ENCODE measurements around the gene JPH3.

JPH3 gene
- 0 to 2.0 (median 0.10) reads per million in 9 experiments for total RNA-seq

DNA sequence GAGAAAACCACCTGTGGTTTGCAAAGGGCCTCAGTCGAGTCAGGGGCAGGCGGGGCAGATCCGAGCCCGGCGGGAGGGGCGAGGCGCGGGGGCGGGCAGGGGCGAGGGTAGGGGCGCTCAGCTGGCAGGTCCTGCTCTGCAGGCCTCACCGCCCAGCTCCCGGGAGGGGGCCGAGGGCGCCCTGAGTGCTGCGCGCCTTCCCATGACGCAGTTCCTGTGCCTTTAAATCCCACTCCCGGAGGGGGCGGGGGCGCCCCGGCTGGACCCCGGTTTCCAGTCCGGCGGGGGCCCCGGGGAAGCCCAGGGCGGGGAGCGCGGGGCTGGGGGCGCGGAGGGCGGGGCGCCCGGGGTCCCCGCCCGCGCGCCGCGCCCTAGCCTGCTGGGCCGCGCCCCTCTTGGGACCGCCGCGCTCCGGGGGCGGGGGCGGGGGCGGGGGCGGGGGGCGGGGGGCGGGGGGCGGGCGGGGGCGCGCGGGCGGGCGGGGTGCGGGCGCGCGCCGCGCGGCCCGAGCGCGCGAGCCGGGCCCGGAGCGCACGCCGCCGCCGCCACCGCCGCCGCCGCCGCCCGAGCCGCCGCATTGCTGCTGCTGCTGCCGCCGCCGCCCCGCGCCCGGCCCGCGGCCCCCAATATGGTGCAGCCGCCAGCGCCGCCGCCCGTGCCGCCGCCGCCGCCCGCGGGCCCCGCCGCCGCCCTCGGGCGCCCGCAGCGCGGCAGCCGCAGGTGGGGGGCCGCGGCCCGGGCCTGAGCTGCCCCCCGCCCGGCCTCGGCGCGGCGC lies at the start of gene JPH3:
JPH3 (plus strand) TSS at position 508 of the 775 bp plus-strand sequence. CDS start 639 bp downstream, outside the sequence.
- Mint-ChIP-seq H3K4me3 (peak within 1 kb of the TSS; percentile 45 to 71), H3K27me3 (peaks cover 56 to 67% of the 10 kb centered on the region in 2 donors), H3K4me1 (ENCODE audit: low read depth in 2 of 2) (peaks cover 0 to 9% of the 10 kb centered on the region in 2 donors), H3K9me3 (no peaks in the 10 kb centered on the region), H3K27ac (no peak within 1 kb of the TSS), H3K36me3 (ENCODE audit: insufficient read depth) (no peaks in the 10 kb centered on the region)
- DNase-seq: no peak
- ATAC-seq (replicated peaks): no peak

DNA sequence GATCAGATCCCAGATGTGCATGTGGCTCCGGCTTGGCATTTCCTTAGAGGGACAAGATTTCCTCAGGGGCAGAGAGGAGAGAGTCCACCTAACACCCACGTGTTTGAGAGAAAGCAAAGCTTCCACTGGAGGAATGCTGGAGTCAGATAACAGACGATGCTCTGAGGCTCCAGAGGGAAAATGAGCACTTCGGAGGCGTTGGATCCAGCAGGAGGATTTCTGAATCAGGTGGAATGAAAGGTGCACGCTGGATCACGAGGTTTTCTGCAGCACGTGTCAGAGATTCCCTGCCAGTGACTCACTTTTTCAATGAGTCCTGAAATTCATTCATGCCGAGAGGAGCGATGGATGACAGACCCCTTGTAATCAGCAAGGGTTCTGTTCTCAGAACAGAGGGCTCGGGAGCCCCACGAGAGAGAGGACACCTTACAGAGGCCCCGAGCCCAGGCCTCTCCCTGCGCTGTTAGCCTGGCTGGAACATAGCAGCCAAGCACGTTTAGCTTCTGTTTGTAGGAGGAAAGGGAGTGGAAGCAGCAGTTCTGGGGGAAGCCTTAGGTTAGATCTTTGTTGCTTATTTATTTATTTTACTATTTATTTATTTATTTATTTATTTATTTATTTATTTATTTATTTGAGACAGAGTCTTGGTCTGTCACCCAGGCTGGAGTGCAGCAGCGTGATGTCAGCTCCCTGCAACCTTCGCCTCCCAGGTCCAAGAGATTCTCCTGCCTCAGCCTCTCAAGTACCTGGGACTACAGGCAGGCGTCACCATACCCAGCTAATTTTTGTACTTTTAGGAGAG lies 49.3 kb upstream of the JPH3 start:
- Mint-ChIP-seq H3K36me3 (ENCODE audit: insufficient read depth) (no peaks in the 10 kb centered on the region), H3K9me3 (no peaks in the 10 kb centered on the region), H3K27me3 (peaks cover 22 to 60% of the 10 kb centered on the region in 2 donors), H3K27ac (no peak overlapping the region), H3K4me3 (no peak overlapping the region), H3K4me1 (ENCODE audit: low read depth in 2 of 2) (peaks cover 0 to 7% of the 10 kb centered on the region in 2 donors)
- ATAC-seq (replicated peaks) (no peak), DNase-seq (no peak)

DNA sequence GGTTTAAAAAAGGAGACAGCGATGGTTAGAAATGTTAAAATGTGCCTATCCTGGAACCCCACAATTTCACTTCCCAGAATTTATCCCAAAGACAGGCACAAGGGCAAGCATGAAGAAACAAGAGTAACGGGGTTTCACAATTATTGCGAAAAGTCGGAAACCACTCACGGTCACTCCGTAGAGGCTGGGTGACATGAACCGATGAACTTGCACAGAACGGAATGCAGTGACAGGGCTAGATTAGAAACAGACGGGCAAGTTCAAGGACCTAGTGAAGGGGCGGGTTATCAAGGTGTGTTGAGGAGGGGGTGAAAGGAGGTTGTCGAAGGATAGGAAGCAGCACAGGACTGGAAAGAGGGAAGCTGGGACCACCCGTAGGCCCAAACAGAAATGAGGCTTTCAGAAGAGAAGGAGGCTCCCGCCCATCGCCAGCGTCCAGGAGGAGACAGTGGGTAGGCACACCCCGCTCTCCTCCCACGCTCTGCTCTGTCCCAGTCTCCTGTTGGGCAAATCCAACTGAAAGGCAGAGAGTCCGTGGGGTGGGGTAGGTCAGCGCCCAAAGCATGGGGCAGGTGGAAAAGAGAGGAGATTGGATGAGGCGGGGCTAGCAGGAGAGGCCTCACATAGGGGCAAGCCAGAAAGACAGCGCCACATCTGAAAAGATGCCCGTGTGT lies 47.4 kb upstream of the JPH3 start:
- H3K27me3 Mint-ChIP-seq: peaks cover 26 to 71% of the 10 kb centered on the region in 2 donors
- no peak overlapping the region for H3K27ac Mint-ChIP-seq
- H3K4me3 Mint-ChIP-seq: no peak overlapping the region
- DNase-seq (no peak), ATAC-seq (replicated peaks) (no peak)
- H3K36me3 Mint-ChIP-seq (ENCODE audit: insufficient read depth): no peaks in the 10 kb centered on the region
- no peaks in the 10 kb centered on the region for H3K9me3 Mint-ChIP-seq
- H3K4me1 Mint-ChIP-seq (ENCODE audit: low read depth in 2 of 2): peaks cover 0 to 3% of the 10 kb centered on the region in 2 donors

DNA sequence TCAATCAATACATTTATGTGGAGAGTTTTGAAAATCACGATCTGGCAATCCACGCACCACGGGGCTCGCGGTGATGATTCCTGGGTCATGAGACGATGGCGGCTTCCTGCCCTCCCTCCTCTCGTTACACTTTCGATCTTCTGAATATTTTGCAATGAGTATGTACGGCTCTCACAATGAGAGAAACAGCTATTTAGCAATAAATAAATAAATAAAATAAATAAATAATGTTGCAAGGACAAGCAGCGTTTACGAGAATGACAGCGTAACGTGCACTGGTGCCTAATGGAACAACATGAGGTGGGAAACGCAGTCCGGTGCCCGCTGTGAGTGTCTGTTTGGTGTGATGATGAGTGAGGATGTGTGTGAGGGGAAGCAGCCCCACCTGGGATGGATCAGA lies 46.7 kb upstream of the JPH3 start:
- peaks cover 23 to 69% of the 10 kb centered on the region in 2 donors for H3K27me3 Mint-ChIP-seq
- no peaks in the 10 kb centered on the region for H3K9me3 Mint-ChIP-seq
- H3K36me3 Mint-ChIP-seq (ENCODE audit: insufficient read depth): no peaks in the 10 kb centered on the region
- no peak for ATAC-seq (replicated peaks)
- peaks cover 0 to 3% of the 10 kb centered on the region in 2 donors for H3K4me1 Mint-ChIP-seq (ENCODE audit: low read depth in 2 of 2)
- no peak for DNase-seq
- H3K4me3 Mint-ChIP-seq: no peak overlapping the region
- no peak overlapping the region for H3K27ac Mint-ChIP-seq

DNA sequence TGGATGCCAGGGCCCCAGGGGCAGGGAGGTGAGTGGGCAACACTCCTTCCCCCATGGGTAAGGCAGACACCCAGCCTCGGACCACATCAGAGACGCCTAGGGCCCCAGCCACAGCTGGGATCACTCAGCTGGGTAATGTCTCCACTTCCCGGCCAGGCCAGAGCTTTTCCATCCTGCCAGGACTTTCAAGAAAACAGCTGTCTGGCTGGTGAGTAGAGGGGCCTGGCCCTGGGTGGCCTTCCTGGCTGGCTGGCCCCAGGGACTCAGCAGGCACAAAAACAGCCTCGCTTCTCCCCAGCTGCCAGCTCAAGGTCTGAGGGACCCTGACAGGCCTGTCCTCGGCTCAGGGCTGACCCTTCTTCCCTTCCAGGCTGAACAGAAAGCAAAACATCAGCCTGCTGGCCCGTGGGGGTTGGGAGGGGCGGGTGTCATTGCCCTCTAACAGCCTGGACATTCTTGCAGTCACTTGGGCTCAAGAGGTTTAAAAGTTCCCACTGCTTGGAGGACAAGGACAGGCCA lies 45.3 kb upstream of the JPH3 start:
- DNase-seq (no peak), ATAC-seq (replicated peaks) (no peak)
- Mint-ChIP-seq H3K27ac (no peak overlapping the region), H3K9me3 (no peaks in the 10 kb centered on the region), H3K27me3 (peaks cover 23 to 62% of the 10 kb centered on the region in 2 donors), H3K4me1 (ENCODE audit: low read depth in 2 of 2) (peaks cover 0 to 3% of the 10 kb centered on the region in 2 donors), H3K4me3 (no peak overlapping the region), H3K36me3 (ENCODE audit: insufficient read depth) (no peaks in the 10 kb centered on the region)

DNA sequence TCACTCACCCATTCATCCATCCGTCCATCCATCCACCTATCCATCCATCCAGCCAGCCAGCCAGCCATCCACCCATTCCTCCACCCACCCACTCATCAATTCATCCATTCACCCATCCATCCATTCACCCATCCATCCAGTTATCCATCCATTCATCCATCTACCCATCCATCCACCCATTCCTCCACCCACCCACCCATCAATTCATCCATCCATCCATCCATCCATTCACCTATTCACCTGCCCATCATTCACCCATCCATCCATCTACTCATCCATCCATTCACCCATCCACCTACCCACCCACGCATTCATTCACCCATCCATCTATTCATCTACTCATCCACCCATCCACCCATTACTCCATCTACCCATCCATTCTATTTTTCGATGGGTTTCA lies 43.6 kb upstream of the JPH3 start:
- ATAC-seq (replicated peaks) (no peak), DNase-seq (no peak)
- Mint-ChIP-seq H3K4me1 (ENCODE audit: low read depth in 2 of 2) (peaks cover 2 to 4% of the 10 kb centered on the region in 2 donors), H3K36me3 (ENCODE audit: insufficient read depth) (no peaks in the 10 kb centered on the region), H3K27me3 (peaks cover 18 to 46% of the 10 kb centered on the region in 2 donors), H3K9me3 (peaks cover 0 to 4% of the 10 kb centered on the region in 2 donors), H3K4me3 (no peak overlapping the region), H3K27ac (no peak overlapping the region)

DNA sequence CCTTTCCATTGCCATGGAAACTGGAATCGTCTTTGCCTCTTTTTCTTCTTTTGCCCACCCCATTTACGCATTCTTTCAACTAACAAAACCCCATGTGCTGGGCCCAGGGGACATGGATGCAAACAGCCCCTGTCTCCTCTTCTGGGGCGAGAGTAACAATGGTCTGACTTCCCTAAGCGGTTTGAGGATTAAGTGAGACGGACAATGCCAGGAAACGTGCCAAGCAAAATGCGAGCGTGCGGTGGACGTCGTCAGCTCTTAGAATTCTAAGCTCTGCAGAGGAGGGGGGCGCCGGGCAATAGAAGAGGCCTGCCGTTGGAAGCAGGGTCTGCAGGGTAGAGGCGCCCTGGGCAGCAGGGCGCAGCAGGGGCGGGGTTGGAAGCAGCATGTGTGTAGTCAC lies 42.4 kb upstream of the JPH3 start:
- Mint-ChIP-seq H3K36me3 (ENCODE audit: insufficient read depth) (no peaks in the 10 kb centered on the region), H3K27ac (peak overlapping the region; percentile 39 to 60), H3K4me3 (no peak overlapping the region), H3K9me3 (peaks cover 5 to 9% of the 10 kb centered on the region in 2 donors), H3K4me1 (ENCODE audit: low read depth in 2 of 2) (peaks cover 5 to 8% of the 10 kb centered on the region in 2 donors), H3K27me3 (peaks cover 10 to 37% of the 10 kb centered on the region in 2 donors)
- DNase-seq (no peak), ATAC-seq (replicated peaks) (no peak)

DNA sequence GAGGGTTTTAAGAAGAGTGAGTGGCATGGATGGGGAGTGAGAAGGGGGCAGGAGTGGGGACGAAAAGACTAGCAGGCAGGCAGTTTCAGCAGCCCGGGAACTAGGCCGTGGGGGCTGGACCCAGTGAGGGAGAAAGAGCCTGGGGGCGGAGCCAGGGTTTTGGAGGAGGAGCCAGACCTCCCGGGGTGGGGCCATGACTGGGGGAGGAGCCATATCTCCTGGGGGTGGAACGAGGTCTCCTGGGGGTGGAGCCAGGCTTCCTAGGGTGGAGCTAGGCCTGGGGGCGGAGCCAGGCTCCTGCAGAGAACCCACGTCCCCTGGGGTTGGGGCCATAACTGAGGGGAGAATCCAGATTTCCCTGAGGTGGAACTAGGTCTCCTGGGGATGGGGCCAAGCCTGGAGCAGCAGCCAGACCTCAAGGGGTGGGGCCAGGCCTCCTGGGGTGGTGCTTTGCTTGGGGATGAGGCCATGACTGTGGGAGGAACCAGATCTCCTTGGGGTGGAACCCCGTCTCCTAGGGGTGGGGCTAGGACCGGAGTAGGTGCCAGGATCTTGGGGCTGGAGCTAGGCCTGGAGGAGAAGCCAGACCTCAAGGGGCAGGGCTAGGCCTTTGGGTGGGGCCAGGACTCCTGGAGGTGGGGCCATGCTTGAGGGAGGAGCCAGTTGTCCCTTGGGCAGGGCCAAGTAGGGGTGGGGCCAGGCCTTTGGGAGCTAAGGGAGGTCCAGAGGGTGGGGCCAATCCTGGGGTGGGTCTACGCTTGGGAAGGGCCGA lies 41.7 kb upstream of the JPH3 start:
- Mint-ChIP-seq H3K9me3 (peaks cover 5 to 9% of the 10 kb centered on the region in 2 donors), H3K4me1 (ENCODE audit: low read depth in 2 of 2) (peaks cover 5 to 8% of the 10 kb centered on the region in 2 donors), H3K27me3 (peaks cover 7 to 30% of the 10 kb centered on the region in 2 donors), H3K36me3 (ENCODE audit: insufficient read depth) (no peaks in the 10 kb centered on the region), H3K4me3 (no peak overlapping the region), H3K27ac (peak overlapping the region in 1 of 2 donors; percentile 60)
- peak in 1 of 3 experiments; percentile 6 for DNase-seq
- no peak for ATAC-seq (replicated peaks)

DNA sequence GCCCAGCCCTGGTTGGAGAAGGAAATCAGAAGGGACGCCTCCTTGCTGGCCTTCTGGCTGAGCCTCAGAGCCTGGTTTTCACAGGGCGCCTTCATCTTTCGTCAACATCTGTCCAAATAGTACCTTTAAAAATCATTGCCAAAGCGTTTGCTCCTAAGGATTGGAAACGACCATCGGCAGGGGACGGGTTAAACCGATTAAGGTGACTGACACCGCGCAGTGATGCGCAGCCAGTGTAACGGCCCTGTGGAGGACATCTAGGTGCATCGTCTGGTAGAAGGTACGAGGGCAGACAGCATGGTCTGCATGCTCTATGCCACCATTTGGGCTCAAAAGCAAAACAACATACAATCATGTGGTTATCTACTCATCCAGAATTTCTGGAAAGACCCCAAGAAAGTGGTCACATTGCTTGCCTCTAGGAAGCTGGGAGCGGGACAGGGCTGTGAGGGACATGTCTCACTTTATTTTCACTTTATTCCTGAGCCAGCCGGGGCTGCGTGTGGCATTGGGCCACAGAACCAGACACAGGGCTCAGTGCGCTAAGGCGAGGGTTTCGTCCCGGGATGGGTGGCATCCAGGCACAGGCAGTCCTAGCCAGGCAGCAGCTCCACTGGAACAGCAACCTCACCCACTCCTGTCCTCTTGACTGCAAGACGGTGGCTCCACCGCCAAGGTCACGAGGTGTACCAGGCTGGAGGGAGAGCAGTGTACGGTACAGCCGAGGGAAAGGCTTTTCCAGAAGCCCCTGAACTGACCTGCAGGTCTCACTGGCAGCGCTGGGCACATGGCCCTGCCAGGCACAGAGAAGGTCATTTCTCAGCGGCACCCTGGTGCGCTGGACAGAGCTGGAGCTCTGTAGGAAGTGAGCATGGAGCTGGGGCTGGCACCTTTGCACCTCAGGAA lies 40.9 kb upstream of the JPH3 start:
- Mint-ChIP-seq H3K27ac (no peak overlapping the region), H3K9me3 (peaks cover 5 to 9% of the 10 kb centered on the region in 2 donors), H3K27me3 (peaks cover 7 to 24% of the 10 kb centered on the region in 2 donors), H3K4me1 (ENCODE audit: low read depth in 2 of 2) (peaks cover 5 to 8% of the 10 kb centered on the region in 2 donors), H3K36me3 (ENCODE audit: insufficient read depth) (no peaks in the 10 kb centered on the region), H3K4me3 (no peak overlapping the region)
- ATAC-seq (replicated peaks) (no peak), DNase-seq (no peak)

DNA sequence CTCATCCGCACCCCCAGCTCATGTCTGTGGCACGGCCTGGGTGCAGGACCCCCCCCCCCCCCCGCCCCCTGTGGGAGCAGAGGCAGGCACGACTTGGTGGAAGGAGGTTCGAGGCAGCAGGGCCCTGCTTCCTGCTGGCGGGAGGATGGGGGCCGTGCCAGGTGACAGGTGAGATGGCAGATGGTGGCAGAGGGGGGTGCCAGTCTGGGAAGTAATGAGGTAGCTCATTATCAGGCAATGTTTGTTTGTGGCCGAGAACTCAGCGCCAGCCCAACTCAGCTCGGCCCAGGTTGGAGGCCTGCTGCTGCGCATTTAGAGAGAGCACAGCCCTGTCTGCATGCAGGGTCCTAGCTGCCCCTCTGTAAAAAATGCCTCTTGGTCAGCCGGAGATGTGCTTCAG lies 40.1 kb upstream of the JPH3 start:
- peaks cover 7 to 24% of the 10 kb centered on the region in 2 donors for H3K27me3 Mint-ChIP-seq
- DNase-seq: no peak
- no peaks in the 10 kb centered on the region for H3K36me3 Mint-ChIP-seq (ENCODE audit: insufficient read depth)
- no peak for ATAC-seq (replicated peaks)
- peaks cover 5 to 8% of the 10 kb centered on the region in 2 donors for H3K4me1 Mint-ChIP-seq (ENCODE audit: low read depth in 2 of 2)
- H3K9me3 Mint-ChIP-seq: peaks cover 5 to 9% of the 10 kb centered on the region in 2 donors
- no peak overlapping the region for H3K4me3 Mint-ChIP-seq
- no peak overlapping the region for H3K27ac Mint-ChIP-seq

DNA sequence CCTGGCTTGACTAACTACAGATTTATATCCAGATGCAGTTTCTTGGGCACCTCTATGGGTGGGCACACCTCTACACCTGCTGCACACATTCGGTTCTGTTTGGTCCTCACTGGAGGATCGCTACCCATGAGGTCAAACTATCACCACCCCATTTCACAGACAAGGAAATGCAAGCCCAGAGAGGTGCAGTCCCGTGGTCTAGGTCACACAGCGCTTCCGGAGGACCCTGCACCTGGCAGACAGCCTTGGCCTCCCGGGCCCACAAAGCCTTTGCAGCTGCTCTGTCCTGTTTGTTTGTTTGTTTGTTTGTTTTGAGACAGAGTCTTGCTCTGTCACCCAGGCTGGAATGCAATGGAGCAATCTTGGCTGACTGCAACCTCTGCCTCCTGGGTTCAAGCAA lies 39.3 kb upstream of the JPH3 start:
- Mint-ChIP-seq H3K27me3 (peaks cover 7 to 20% of the 10 kb centered on the region in 2 donors), H3K9me3 (peaks cover 5 to 9% of the 10 kb centered on the region in 2 donors), H3K27ac (peak overlapping the region in 1 of 2 donors; percentile 79), H3K4me3 (no peak overlapping the region), H3K4me1 (ENCODE audit: low read depth in 2 of 2) (peaks cover 5 to 8% of the 10 kb centered on the region in 2 donors), H3K36me3 (ENCODE audit: insufficient read depth) (no peaks in the 10 kb centered on the region)
- ATAC-seq (replicated peaks): no peak
- no peak for DNase-seq
